Suprapubic skin (tissue), 4 donors: ENCODE measurements around the gene STYXL1.

Experiments used
- EP300 ChIP-seq: sonication (generic); formaldehyde crosslinking; IDR thresholded peaks from one replicate; pipeline ENCODE4 v1.6.1; 2017; ENCODE audit warnings: antibody characterized with exemption
- POLR2AphosphoS5 ChIP-seq, 3 donors: sonication (generic); formaldehyde crosslinking; IDR thresholded peaks; one replicate each; pipeline ENCODE4 v1.6.1; 2017; ENCODE audit warnings: antibody characterized with exemption in 3 of 3

GRCh38 chr7:75969704-75970498, 77.9 kb downstream of the STYXL1 start:
- no peak for TF ChIP-seq EP300
- no peak for TF ChIP-seq POLR2AphosphoS5 (IDR thresholded peaks at IDR 0.05)
